AG04450 (cell line): ENCODE data around the gene KISS1R. TPM values are rescaled to one million over a fixed set of nuclear protein-coding genes. Genes with fewer than 3 reads are reported as not detected.

Source experiments
- CTCF ChIA-PET: fragments of 300-600, 350-600 bp; formaldehyde crosslinking; extraction: SDS; loops from one replicate; lab custom pipeline; 2022; ENCODE audit warnings: antibody characterized with exemption, inconsistent platforms; lab: Charles Lee
- POLR2A ChIA-PET: fragments of 350-600 bp; formaldehyde crosslinking; extraction: SDS; loops from one replicate; lab custom pipeline; 2021; ENCODE audit warnings: antibody characterized with exemption, inconsistent platforms; lab: Yijun Ruan, JAX
- DNase-seq: peaks from one replicate; pipeline ENCODE4 v3.0.0-alpha.2; 2011; ENCODE audit warnings: low read depth, low spot score
- H3K27ac ChIP-seq: one replicate; pipeline ENCODE4 v1.5.1; 2012; ENCODE audit warnings: low read depth, low read length, control low read depth
- H3K27me3 ChIP-seq: one replicate; pipeline ENCODE4 v1.6.0; 2012; ENCODE audit warnings: low read length; ENCODE audit not compliant: control insufficient read depth, insufficient read depth
- H3K4me3 ChIP-seq: 2 replicates; pipeline ENCODE4 v1.5.1; 2011; ENCODE audit warnings: mild to moderate bottlenecking, low read depth, low read length, control low read depth
- H3K9me3 ChIP-seq: 2 replicates; pipeline ENCODE4 v1.5.1; 2012; ENCODE audit warnings: low read length; ENCODE audit not compliant: control insufficient read depth, insufficient read depth
- CTCF ChIP-seq: IDR thresholded peaks from 2 replicates; pipeline ENCODE4 v1.5.1; 2011; ENCODE audit warnings: low read depth, low read length, control low read depth, inconsistent platforms
- polyA plus RNA-seq: library from polyadenylated mRNA; depleted of rRNA; stranded (reverse); fragments of >200 nt; gene quantifications from 2 replicates; pipeline ENCODE4 v1.2.3, GENCODE V29; 2011

KISS1R gene
- polyA plus RNA-seq, 1 experiment: not detected

GRCh38 chr19:927780-928401 is 10.8 kb downstream of the KISS1R start:
- ChIA-PET POLR2A (no interaction called here), CTCF (interaction anchor here (0.6 kb wide), 1 partner anchor 57 kb away, joined by 3 read pairs; no protein-coding TSS in a partner anchor)
- Histone ChIP-seq H3K27me3 (no peaks in the 10 kb centered on the region), H3K9me3 (no peaks in the 10 kb centered on the region; the same call in 1 of the 2 replicates), H3K27ac (no peak overlapping the region), H3K4me3 (peak overlapping the region; percentile 83)
- TF ChIP-seq CTCF: no peak
- DNase-seq: no peak

DNA sequence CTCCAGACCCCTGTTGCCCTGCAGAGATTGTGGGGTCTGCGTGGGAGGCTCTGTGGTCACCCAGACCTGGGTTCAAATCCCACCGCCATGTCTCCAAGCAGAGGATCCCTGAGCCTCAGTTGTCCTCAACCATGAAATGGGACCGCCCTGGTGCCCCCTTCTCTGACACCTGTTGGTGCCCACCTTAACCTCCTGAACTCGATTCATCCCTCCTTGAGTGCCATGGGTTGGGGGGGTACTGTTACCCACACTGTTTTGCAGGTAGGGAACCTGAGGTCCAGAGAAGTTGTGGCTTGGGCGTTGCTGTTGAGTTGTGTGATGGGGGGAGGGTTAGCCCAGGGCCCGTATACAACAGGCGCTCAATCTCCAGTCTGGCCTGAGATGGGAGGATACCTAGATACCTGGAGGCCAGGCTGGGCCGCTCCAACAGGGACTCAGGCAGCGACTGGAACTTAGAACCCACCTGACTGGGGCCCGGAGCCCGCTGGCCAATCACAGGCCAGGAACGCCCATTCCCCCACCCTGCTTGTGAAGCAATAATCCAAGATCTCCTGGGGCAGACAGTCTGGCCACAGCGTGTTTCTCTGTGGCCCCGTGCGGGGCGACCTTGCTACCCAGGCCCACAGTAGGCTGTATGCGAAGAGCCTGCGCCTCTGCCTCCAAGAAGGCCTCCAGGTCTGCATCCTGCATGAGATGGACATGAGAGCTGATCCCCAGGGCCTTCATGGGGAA is 11.5 kb downstream of the KISS1R start:
- TF ChIP-seq CTCF: no peak
- DNase-seq: no peak
- Histone ChIP-seq H3K9me3 (no peaks in the 10 kb centered on the region; the same call in 1 of the 2 replicates), H3K4me3 (peak overlapping the region; percentile 83; the same call in 1 of the 2 replicates), H3K27me3 (no peaks in the 10 kb centered on the region), H3K27ac (no peak overlapping the region)
- ChIA-PET POLR2A (no interaction called here), CTCF (no interaction called here)

DNA sequence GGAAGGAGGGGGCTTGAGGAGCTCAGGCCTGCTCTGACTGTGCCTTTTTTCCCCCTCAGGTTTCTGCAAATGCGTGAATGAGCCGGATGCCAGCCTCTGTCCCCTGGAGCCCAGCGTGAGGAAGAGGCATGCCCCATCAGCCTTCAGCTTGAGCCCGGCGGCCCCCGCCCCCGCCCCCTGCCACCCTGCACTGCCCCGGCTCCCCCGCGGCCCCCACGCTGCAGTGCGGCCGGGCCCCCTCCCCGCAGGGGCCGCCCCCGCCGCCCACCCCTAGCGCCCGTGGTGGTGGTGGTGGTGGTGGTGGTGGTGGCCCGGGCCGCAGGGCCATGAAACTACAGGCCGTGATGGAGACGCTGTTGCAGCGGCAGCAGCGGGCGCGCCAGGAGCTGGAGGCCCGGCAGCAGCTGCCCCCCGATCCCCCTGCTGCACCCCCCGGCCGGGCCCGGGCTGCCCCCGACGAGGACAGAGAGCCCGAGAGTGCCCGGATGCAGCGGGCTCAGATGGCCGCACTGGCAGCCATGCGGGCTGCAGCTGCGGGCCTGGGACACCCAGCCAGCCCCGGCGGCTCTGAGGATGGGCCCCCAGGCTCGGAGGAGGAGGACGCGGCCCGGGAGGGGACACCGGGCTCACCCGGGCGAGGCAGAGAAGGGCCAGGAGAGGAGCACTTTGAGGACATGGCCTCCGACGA is 12.2 kb downstream of the KISS1R start:
- Histone ChIP-seq H3K27ac (no peak overlapping the region), H3K27me3 (no peaks in the 10 kb centered on the region), H3K9me3 (peaks cover 3% of the 10 kb centered on the region; the same call in 1 of the 2 replicates), H3K4me3 (no peak overlapping the region)
- ChIA-PET CTCF (no interaction called here), POLR2A (no interaction called here)
- DNase-seq: no peak
- no peak for TF ChIP-seq CTCF

DNA sequence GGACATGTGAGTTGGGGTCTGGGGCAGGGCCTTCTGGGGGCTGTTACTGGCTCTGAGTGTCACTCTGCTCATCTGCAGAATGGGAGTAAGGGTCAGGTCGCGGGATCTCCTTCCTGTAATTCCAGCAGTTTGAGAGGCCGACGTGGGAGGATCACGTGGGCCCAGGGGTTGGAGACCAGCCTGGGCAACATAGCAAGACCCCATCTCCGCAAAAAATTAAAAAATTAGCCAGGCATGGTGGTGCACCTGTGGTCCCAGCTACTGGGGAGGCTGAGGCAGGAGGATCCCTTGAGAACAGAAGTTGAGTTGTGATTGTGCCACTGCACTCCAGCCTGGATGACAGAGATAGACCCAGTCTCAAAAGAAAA is 12.7 kb downstream of the KISS1R start:
- H3K27ac ChIP-seq: no peak overlapping the region
- ChIA-PET CTCF (no interaction called here), POLR2A (interaction anchor here (1.0 kb wide), 1 partner anchor 9 kb away, joined by 3 read pairs; no protein-coding TSS in a partner anchor)
- H3K9me3 ChIP-seq: peaks cover 4% of the 10 kb centered on the region; the same call in 1 of the 2 replicates
- TF ChIP-seq CTCF: no peak
- no peaks in the 10 kb centered on the region for H3K27me3 ChIP-seq
- no peak overlapping the region for H3K4me3 ChIP-seq
- DNase-seq: no peak
